Measurements from ENCODE around the gene ARHGAP10. TPM values are rescaled to one million over a fixed set of nuclear protein-coding genes. Genes with fewer than 3 reads are reported as not detected.

ARHGAP10 gene
- total RNA-seq, 4 donors from 2014 or later, result 131 to 217 (median 206) TPM

DNA sequence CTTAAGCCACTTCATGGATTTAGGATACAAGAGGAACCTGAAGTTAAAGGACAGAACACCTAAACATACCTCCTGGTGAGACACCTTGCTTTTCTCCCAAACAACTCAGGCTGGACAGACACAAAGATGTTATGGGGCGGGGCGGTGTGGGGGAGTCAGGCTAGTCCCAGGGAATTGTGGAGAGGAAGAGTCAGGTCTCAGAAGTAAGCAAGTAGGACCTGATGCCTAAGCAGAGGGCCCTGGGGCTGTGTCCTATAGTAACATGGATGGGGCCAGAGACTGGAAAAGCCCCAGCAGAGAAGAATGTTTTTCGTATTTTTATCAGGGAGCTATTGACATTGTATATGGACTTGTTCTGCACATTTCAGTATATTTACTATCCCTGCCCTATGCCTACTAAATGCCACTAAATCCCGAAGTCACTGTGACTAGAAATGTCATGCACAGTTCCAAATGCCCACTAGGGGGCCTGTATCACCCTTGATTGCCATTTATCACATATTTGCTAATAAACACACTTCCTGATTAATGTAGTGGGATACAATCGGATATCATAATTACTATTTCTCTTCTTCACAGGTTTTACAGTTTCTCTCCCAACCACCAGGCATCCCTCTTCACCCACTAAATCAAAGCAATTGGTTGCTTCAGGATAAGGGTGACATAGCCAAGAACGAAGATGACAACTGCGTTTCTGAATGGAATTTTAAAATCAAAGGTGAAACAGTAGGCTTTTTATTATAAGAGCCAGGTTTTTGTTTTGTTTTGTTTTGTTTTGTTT lies 23.8 kb upstream of the ARHGAP10 start:
- TF ChIP-seq EP300 (IDR thresholded peaks at IDR 0.05) (peak in 1 of 2 donors; percentile 29), POLR2A (IDR thresholded peaks at IDR 0.05) (no peak)
- TF ChIP-seq, protein P1, sequence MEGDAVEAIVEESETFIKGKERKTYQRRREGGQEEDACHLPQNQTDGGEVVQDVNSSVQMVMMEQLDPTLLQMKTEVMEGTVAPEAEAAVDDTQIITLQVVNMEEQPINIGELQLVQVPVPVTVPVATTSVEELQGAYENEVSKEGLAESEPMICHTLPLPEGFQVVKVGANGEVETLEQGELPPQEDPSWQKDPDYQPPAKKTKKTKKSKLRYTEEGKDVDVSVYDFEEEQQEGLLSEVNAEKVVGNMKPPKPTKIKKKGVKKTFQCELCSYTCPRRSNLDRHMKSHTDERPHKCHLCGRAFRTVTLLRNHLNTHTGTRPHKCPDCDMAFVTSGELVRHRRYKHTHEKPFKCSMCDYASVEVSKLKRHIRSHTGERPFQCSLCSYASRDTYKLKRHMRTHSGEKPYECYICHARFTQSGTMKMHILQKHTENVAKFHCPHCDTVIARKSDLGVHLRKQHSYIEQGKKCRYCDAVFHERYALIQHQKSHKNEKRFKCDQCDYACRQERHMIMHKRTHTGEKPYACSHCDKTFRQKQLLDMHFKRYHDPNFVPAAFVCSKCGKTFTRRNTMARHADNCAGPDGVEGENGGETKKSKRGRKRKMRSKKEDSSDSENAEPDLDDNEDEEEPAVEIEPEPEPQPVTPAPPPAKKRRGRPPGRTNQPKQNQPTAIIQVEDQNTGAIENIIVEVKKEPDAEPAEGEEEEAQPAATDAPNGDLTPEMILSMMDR (IDR thresholded peaks at IDR 0.05), result peak; percentile 77 to 94 (median 84)
- Histone ChIP-seq H3K27me3 (no peaks in the 10 kb centered on the region), H3K36me3 (no peaks in the 10 kb centered on the region), H3K4me3 (no peak overlapping the region), H3K27ac (peak overlapping the region in 1 of 4 donors; percentile 2), H3K4me1 (peaks cover 0 to 11% (median 2%) of the 10 kb centered on the region in 4 donors), H3K9me3 (no peaks in the 10 kb centered on the region)
- 30 to 38% methylated on average over 7 of the region's 7 CpGs for WGBS, 2 donors
- DNase-seq (ENCODE audit: low spot score in 2 of 2), result peak; percentile 44 to 85

DNA sequence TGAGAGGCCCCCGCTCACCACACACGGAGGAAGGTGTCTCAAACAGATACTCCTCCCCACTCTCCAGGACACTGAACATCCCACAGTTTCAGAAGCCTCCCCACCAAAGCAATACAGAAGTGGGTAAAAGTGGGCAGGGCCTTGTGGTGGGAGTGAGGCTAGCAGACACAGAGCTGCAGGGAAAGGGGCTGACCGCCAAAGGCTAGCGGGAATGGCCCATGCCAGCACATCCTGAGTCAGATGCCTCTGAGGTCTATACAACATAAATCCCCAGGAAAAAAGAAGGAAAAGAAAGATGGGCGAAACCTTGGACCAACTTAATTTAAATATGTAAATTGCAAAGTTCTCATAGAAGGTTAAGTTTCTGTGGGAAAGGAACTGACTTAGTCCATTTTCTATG lies 21.9 kb upstream of the ARHGAP10 start:
- WGBS, 2 donors, result 92 to 96% methylated on average over 5 of the region's 5 CpGs
- H3K4me3 ChIP-seq, result no peak overlapping the region
- TF ChIP-seq EP300 (IDR thresholded peaks at IDR 0.05), result no peak
- no peak for TF ChIP-seq POLR2A (IDR thresholded peaks at IDR 0.05)
- TF ChIP-seq, protein P1 (IDR thresholded peaks at IDR 0.05), result no peak
- peaks cover 0 to 11% (median 2%) of the 10 kb centered on the region in 4 donors for H3K4me1 ChIP-seq
- no peaks in the 10 kb centered on the region for H3K36me3 ChIP-seq
- no peaks in the 10 kb centered on the region for H3K9me3 ChIP-seq
- no peak for DNase-seq (ENCODE audit: low spot score in 2 of 2)
- H3K27me3 ChIP-seq, result no peaks in the 10 kb centered on the region
- no peak overlapping the region for H3K27ac ChIP-seq

DNA sequence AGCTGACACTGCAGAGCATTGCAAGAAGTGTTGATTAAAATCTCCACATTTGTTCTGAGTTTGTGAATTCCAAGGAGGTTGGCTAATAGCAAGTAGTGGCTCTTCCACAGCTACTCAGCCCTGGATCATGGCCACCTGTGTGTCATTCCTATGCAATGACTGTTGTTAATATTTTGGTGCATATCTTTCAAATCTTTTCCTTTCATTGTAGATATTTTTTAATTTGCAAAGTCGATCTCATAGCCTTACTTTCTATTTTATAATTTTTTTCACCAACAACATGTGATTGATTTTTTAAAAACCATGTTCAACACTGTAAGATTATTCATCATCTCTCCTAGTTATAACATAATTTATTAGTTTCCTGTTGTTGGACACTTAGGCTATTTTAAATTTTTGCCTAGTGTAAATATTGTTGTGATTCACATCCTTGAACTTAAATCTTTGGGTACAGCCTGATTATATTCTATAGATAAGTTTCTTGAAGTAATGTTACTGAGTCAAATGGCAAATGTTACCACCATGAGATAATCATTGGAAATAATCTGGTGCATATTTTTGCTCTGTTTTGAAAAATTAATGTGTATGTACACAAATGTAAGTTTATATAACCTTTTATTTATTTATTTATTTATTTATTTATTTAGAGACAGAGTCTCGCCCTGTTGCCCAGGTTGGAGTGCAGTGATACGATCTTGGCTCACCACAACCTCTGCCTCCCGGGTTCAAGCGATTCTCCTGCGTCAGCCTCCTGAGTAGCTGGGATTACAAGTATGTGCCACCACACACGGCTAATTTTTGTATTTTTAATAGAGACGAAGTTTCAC lies 17.1 kb upstream of the ARHGAP10 start:
- peak; percentile 46 to 70 for DNase-seq (ENCODE audit: low spot score in 2 of 2)
- Histone ChIP-seq H3K4me1 (no peaks in the 10 kb centered on the region), H3K36me3 (no peaks in the 10 kb centered on the region), H3K9me3 (no peaks in the 10 kb centered on the region), H3K27ac (no peak overlapping the region), H3K4me3 (no peak overlapping the region), H3K27me3 (no peaks in the 10 kb centered on the region)
- TF ChIP-seq, protein P1 (IDR thresholded peaks at IDR 0.05), result no peak
- TF ChIP-seq EP300 (IDR thresholded peaks at IDR 0.05), result peak in 1 of 2 donors; percentile 52
- TF ChIP-seq POLR2A (IDR thresholded peaks at IDR 0.05), result no peak
- 92 to 94% methylated on average over 8 of the region's 8 CpGs for WGBS, 2 donors

DNA sequence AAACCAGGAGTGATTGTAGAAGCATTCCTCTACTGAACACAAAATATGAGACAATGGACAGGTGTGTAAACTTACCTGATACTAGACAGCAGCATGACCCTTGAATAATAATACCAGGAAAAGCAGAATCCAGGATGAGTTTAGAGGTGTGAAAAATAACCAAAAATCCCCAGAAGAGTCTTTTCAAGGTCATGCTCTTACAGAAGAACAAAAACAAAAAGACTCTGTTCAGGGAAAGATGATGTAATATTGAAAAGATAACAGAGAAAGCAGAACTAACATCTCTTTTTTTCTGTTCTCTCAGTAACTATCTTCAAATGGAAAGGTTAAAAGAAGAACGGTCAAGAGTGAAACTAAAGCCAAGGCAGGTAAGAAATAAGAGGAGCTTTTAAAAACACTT lies 14.0 kb upstream of the ARHGAP10 start:
- Histone ChIP-seq H3K27ac (no peak overlapping the region), H3K4me1 (no peaks in the 10 kb centered on the region), H3K36me3 (no peaks in the 10 kb centered on the region), H3K4me3 (no peak overlapping the region), H3K9me3 (no peaks in the 10 kb centered on the region), H3K27me3 (no peaks in the 10 kb centered on the region)
- no peak for DNase-seq (ENCODE audit: low spot score in 2 of 2)
- WGBS, 2 donors, result 37 to 47% methylated on average over 1 of the region's 1 CpG
- TF ChIP-seq, protein P1 (IDR thresholded peaks at IDR 0.05), result no peak
- TF ChIP-seq POLR2A (IDR thresholded peaks at IDR 0.05) (no peak), EP300 (IDR thresholded peaks at IDR 0.05) (no peak)

DNA sequence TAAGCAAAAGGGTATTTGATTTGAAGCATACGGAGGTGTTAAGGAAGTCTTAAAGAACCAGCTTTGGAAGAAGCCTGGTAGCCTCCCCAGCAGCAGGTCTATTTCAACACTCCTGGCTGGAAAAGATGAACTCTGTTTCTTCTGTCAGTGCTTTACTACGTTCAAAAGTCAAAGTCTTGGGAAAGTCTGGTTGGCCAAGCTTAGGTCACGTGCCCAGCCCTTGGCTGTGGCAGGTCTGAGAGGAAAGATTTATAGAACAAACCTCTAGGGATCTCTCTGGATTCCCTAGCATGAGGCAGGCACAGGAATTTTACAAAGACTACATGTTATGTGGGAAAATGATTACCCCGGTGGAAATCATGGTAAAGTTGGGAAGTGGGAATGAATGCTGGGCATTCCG lies 8.6 kb upstream of the ARHGAP10 start:
- Histone ChIP-seq H3K27me3 (no peaks in the 10 kb centered on the region), H3K9me3 (no peaks in the 10 kb centered on the region), H3K4me3 (no peak overlapping the region), H3K27ac (no peak overlapping the region), H3K4me1 (no peaks in the 10 kb centered on the region), H3K36me3 (no peaks in the 10 kb centered on the region)
- TF ChIP-seq EP300 (IDR thresholded peaks at IDR 0.05) (peak in 1 of 2 donors; percentile 8), POLR2A (IDR thresholded peaks at IDR 0.05) (no peak)
- TF ChIP-seq, protein P1 (IDR thresholded peaks at IDR 0.05), result no peak
- WGBS, 2 donors, result 64 to 68% methylated on average over 5 of the region's 5 CpGs
- DNase-seq (ENCODE audit: low spot score in 2 of 2), result no peak
